ENCODE results near the gene CAMKK1. TPM values are rescaled to one million over a fixed set of nuclear protein-coding genes. Genes with fewer than 3 reads are reported as not detected.

CAMKK1 gene
- polyA plus RNA-seq, 1 donor (not counting 4 experiments of a cell fraction or from before 2014, with no cell fraction given), result 2.5 TPM

- Histone ChIP-seq H3K4me3 (ENCODE audit: control insufficient read depth in 2 of 3, extremely low read depth in 1 of 3, insufficient read depth in 2 of 3, low read depth in 1 of 3, low read length in 3 of 3) (no peak overlapping the region), H3K27me3 (ENCODE audit: control insufficient read depth, extremely low read depth, insufficient read depth, low read length) (no peaks in the 10 kb centered on the region), H3K9me1 (ENCODE audit: control insufficient read depth, extremely low read depth, insufficient read depth, low read length) (no peaks in the 10 kb centered on the region), H2AFZ (ENCODE audit: control insufficient read depth, low read length) (no peak overlapping the region), H3K4me1 (ENCODE audit: control insufficient read depth, extremely low read depth, insufficient read depth, low read length) (no peaks in the 10 kb centered on the region), H3K9me3 (ENCODE audit: control insufficient read depth, low read depth, low read length) (no peaks in the 10 kb centered on the region), H4K20me1 (ENCODE audit: control insufficient read depth, extremely low read depth, insufficient read depth, low read length) (no peaks in the 10 kb centered on the region), H3K9ac (ENCODE audit: control insufficient read depth, extremely low read depth, insufficient read depth, low read length) (no peak overlapping the region), H3K4me2 (ENCODE audit: control insufficient read depth, extremely low read depth, insufficient read depth, low read depth, low read length) (no peak overlapping the region), H3K27ac (ENCODE audit: control insufficient read depth, insufficient read depth, low read length) (no peak overlapping the region), H3K36me3 (ENCODE audit: control insufficient read depth in 2 of 2, extremely low read depth in 1 of 2, insufficient read depth in 2 of 2, low read length in 2 of 2) (peaks cover 9 to 19% of the 10 kb centered on the region in 2 experiments), H3K79me2 (ENCODE audit: control insufficient read depth, insufficient read depth, low read length) (peaks cover 5% of the 10 kb centered on the region)
- no peak for DNase-seq (ENCODE audit: low read depth, low spot score)
- TF ChIP-seq, protein P1, sequence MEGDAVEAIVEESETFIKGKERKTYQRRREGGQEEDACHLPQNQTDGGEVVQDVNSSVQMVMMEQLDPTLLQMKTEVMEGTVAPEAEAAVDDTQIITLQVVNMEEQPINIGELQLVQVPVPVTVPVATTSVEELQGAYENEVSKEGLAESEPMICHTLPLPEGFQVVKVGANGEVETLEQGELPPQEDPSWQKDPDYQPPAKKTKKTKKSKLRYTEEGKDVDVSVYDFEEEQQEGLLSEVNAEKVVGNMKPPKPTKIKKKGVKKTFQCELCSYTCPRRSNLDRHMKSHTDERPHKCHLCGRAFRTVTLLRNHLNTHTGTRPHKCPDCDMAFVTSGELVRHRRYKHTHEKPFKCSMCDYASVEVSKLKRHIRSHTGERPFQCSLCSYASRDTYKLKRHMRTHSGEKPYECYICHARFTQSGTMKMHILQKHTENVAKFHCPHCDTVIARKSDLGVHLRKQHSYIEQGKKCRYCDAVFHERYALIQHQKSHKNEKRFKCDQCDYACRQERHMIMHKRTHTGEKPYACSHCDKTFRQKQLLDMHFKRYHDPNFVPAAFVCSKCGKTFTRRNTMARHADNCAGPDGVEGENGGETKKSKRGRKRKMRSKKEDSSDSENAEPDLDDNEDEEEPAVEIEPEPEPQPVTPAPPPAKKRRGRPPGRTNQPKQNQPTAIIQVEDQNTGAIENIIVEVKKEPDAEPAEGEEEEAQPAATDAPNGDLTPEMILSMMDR (optimal IDR thresholded peaks at IDR 0.05 in 1 of 3, IDR thresholded peaks at IDR 0.05 in 1 of 3, conservative IDR thresholded peaks at IDR 0.05 in 1 of 3; ENCODE audit: extremely low read depth in 1 of 3, insufficient read depth in 2 of 3, low read length in 3 of 3), result no peak
- TF ChIP-seq EZH2 (IDR thresholded peaks at IDR 0.05; ENCODE audit: low read length), result no peak
- FAIRE-seq, result no peak
- dilution Hi-C loops (cut with MboI; ENCODE audit: extremely low pct_ligation_motif_present, low sequenced_read_pairs), result no loop called here
These were observed 64.0 kb downstream of the CAMKK1 start for GRCh38 chr17:3828852-3829232.

DNA sequence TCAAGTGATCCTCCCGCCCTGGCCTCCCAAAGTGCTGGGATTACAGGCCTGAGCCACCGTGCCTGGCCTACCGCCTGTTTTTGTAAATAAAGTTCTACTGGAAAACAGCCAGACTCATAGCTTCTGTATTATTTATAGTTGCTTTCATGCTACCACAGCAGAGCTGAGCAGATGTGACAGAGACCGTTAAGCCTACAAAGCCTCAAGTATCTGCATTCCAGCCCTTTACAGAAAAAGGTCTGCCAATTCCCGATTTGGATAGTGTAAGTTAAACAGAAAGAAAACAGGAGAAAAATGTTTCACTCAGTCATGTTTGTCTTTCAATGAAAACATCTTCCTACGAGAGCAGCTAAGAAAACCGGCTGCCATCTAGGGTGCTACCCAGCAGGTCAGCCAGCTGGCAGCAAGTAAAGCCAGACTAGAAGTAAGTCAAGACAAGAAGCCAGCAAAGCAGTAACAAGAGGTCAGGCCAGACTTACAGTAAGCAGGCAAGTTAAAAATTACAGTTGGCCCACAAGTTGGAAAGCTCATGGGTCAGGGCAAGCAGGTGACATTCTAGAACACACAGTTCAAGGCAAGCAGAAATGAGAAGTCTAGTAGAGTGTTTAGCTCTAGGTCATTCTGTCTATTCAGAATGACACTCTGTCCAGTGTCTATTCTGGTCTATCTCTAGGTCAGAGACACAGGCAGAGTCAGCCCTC, 64.6 kb downstream of the CAMKK1 start:
- dilution Hi-C loops (cut with MboI; ENCODE audit: extremely low pct_ligation_motif_present, low sequenced_read_pairs), result no loop called here
- DNase-seq (ENCODE audit: low read depth, low spot score), result no peak
- Histone ChIP-seq H3K79me2 (ENCODE audit: control insufficient read depth, insufficient read depth, low read length) (peaks cover 5% of the 10 kb centered on the region), H3K4me3 (ENCODE audit: control insufficient read depth in 2 of 3, extremely low read depth in 1 of 3, insufficient read depth in 2 of 3, low read depth in 1 of 3, low read length in 3 of 3) (no peak overlapping the region), H2AFZ (ENCODE audit: control insufficient read depth, low read length) (no peak overlapping the region), H3K9ac (ENCODE audit: control insufficient read depth, extremely low read depth, insufficient read depth, low read length) (no peak overlapping the region), H3K4me2 (ENCODE audit: control insufficient read depth, extremely low read depth, insufficient read depth, low read depth, low read length) (no peak overlapping the region), H3K9me3 (ENCODE audit: control insufficient read depth, low read depth, low read length) (no peaks in the 10 kb centered on the region), H3K4me1 (ENCODE audit: control insufficient read depth, extremely low read depth, insufficient read depth, low read length) (no peaks in the 10 kb centered on the region), H3K36me3 (ENCODE audit: control insufficient read depth in 2 of 2, extremely low read depth in 1 of 2, insufficient read depth in 2 of 2, low read length in 2 of 2) (peaks cover 11 to 21% of the 10 kb centered on the region in 2 experiments), H3K9me1 (ENCODE audit: control insufficient read depth, extremely low read depth, insufficient read depth, low read length) (no peaks in the 10 kb centered on the region), H4K20me1 (ENCODE audit: control insufficient read depth, extremely low read depth, insufficient read depth, low read length) (no peaks in the 10 kb centered on the region), H3K27me3 (ENCODE audit: control insufficient read depth, extremely low read depth, insufficient read depth, low read length) (no peaks in the 10 kb centered on the region), H3K27ac (ENCODE audit: control insufficient read depth, insufficient read depth, low read length) (no peak overlapping the region)
- no peak for FAIRE-seq
- no peak for TF ChIP-seq EZH2 (IDR thresholded peaks at IDR 0.05; ENCODE audit: low read length)
- TF ChIP-seq, protein P1 (optimal IDR thresholded peaks at IDR 0.05 in 1 of 3, IDR thresholded peaks at IDR 0.05 in 1 of 3, conservative IDR thresholded peaks at IDR 0.05 in 1 of 3; ENCODE audit: extremely low read depth in 1 of 3, insufficient read depth in 2 of 3, low read length in 3 of 3), result no peak

All from keratinocyte (primary cell).